ENCODE measurements around the gene LRRK1.

DNA sequence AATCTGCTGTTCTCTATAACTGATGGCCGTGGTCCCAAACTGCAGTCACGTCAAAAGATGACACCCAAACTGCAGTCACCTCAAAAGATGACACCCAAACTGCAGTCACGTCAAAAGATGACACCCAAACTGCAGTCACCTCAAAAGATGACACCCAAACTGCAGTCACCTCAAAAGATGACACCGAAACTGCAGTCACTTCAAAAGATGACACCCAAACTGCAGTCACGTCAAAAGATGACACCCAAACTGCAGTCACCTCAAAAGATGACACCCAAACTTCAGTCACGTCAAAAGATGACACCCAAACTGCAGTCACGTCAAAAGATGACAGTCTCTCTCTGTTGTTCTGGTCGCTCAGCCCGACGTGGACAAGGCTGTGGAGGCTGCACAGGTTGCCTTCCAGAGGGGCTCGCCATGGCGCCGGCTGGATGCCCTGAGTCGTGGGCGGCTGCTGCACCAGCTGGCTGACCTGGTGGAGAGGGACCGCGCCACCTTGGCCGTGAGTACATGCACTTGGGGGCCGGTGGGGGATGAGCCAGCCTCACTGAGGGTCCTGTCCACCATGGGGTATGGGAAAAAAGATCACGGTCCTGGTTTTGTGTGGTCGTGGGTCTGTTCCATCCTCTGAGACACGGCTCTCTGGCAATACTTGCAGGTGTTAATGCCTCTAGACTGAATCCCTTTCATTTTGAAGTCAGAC is 31.8 kb upstream of the LRRK1 start:
- TF ChIP-seq CTCF (IDR thresholded peaks at IDR 0.05) (no peak), POLR2A (IDR thresholded peaks at IDR 0.05) (no peak)
